Transverse colon (tissue), 4 donors: ENCODE results near the gene CD3E. TPM values are rescaled to one million over a fixed set of nuclear protein-coding genes. Genes with fewer than 3 reads are reported as not detected.

Experiments
- DNase-seq: peaks from one replicate; pipeline ENCODE4 v3.0.0-alpha.2; 2019
- H3K27ac ChIP-seq, 4 donors: fragments of 200-600 bp; sonication (generic); 2 replicates each; pipeline ENCODE4 v1.5.1; 2016 to 2018; ENCODE audit warnings: inconsistent platforms in 4 of 4
- H3K27me3 ChIP-seq: fragments of 200-600 bp; sonication (generic); 2 replicates; pipeline ENCODE4 v1.5.1; 2017; ENCODE audit warnings: inconsistent platforms
- H3K36me3 ChIP-seq, 4 donors: fragments of 200-600 bp; sonication (generic); 2 replicates each; pipeline ENCODE4 v1.5.1; 2017 to 2019; ENCODE audit warnings: inconsistent platforms in 4 of 4
- H3K4me1 ChIP-seq, 4 donors: fragments of 200-600 bp; sonication (generic); 2 replicates each; pipeline ENCODE4 v1.5.1; 2017 to 2020; ENCODE audit warnings: inconsistent platforms in 4 of 4
- H3K4me3 ChIP-seq, 4 donors: fragments of 200-600 bp; sonication (generic); 1 replicate in 1 of 4; 2 replicates in 3 of 4; pipeline versions ENCODE4 v1.5.1 to v1.6.1; 2017 to 2019; ENCODE audit warnings: inconsistent platforms in 4 of 4
- H3K9me3 ChIP-seq, 2 donors: fragments of 200-600 bp; sonication (generic); 2 replicates each; pipeline ENCODE4 v1.5.1; 2017 to 2019; ENCODE audit warnings: inconsistent platforms in 2 of 2
- EP300 ChIP-seq: sonication (generic); formaldehyde crosslinking; IDR thresholded peaks from one replicate; pipeline ENCODE4 v1.6.1; 2017; ENCODE audit warnings: antibody characterized with exemption, low read depth
- POLR2A ChIP-seq: fragments of 450-650 bp; IDR thresholded peaks from one replicate; pipeline ENCODE4 v1.6.1; 2016; ENCODE audit warnings: antibody characterized with exemption, mild to moderate bottlenecking, moderate library complexity
- POLR2AphosphoS5 ChIP-seq, 3 donors: sonication (generic); formaldehyde crosslinking; IDR thresholded peaks; one replicate each; pipeline ENCODE4 v1.6.1; 2016; ENCODE audit warnings: antibody characterized with exemption in 3 of 3
- WGBS, 2 donors: methylation state at CpG; one replicate each; pipeline ENCODE4 v1.1.5; 2018; ENCODE audit warnings: low coverage in 1 of 2; 5-methylcytosine and 5-hydroxymethylcytosine counted together
- in situ Hi-C, 4 donors: fragments of 200-750 bp; cut with MboI; loops; one replicate each; pipeline versions ENCODE4 v1.15.0 to v1.15.1; 2017; ENCODE audit warnings: low sequenced_read_pairs in 3 of 4, low pct_ligation_motif_present in 1 of 4, low pct_unique_long_range_greater_than_20kb in 1 of 4
- intact Hi-C: fragments of 100-400 bp; cut with DNase I; formaldehyde crosslinking; loops from one replicate; pipeline ENCODE4 v1.15.1; 2023; ENCODE audit warnings: low total_unique reads
- small RNA-seq, 4 donors: library from RNA; depleted of rRNA; stranded (forward); fragments of <200 nt; gene quantifications; one replicate each; pipeline ENCODE3, GENCODE V24; 2016
- total RNA-seq, 4 donors: library from RNA; depleted of rRNA; stranded (reverse); fragments of >200 nt; gene quantifications; one replicate each; pipeline ENCODE4 v1.1.0, GENCODE V29; 2016
- TF ChIP-seq, protein P1 (sequence below), 5 experiments: fragments of 200-600 bp in 3 of 5; fragments of 450-650 bp in 2 of 5; sonication (generic) in 3 of 5; IDR thresholded peaks; 1 replicate in 2 of 5; 2 replicates in 3 of 5; pipeline ENCODE4 v1.5.1; 2016 to 2017; ENCODE audit warnings: antibody characterized with exemption in 5 of 5, inconsistent platforms in 3 of 5, mild to moderate bottlenecking in 2 of 5, moderate library complexity in 1 of 5

The CD3E gene
- total RNA-seq, 4 donors from 2014 or later, result 0.80 to 7.1 (median 5.3) TPM

DNA sequence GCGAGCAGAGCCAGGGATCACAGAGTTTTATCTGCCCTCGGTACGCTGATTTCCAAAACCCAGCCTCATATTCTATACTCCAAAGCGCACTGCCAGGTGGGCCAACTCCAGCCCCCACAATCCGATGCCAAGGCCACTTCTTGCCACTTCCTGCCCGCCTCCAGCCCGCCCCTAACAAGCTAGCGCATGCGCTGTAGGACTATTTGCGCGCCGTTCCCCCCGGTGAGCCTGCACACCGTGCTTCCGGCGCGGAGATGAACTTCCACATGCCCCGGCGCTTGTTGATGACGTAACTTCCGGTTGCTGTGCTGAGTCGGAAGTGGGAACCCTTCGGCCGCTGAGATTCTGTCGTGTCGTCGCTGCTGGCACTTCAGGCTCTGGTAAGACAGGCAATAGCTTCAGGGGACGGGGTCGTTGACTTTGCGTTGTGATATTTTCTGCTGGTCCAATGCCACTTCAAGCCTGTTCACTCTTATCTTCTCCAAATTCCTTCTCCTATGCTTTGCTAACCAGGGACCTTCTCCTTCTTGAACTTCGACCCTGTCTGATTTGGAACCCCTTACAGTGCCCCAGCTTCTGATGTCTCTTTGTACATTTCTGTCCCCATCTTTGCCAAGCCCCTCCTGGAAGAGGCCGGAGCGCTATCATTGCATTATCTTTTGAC is 54.9 kb downstream of the CD3E start, which contains the start of gene UBE4A:
TSS of gene UBE4A (plus strand) at position 306 of the 664 bp plus-strand sequence. CDS start 5,481 bp downstream, outside the sequence.
- Histone ChIP-seq H3K36me3 (no peaks in the 10 kb centered on the region), H3K27me3 (no peaks in the 10 kb centered on the region), H3K4me1 (peaks cover 6 to 17% (median 12%) of the 10 kb centered on the region in 4 donors), H3K9me3 (no peaks in the 10 kb centered on the region), H3K4me3 (peak within 1 kb of the TSS; percentile 59 to 93 (median 70)), H3K27ac (peak within 1 kb of the TSS; percentile 52 to 85 (median 75))
- 6 to 14% methylated on average over 10 to 33 of the region's 33 CpGs for WGBS, 2 donors
- TF ChIP-seq EP300 (no peak), POLR2A (peak; percentile 73), POLR2AphosphoS5 (IDR thresholded peaks at IDR 0.05) (peak; percentile 69 to 86 (median 83))
- peak; percentile 97 for DNase-seq
- in situ Hi-C loops, result loop anchor here in 3 of 4 donors (5.0 to 25.0 kb wide), 4 partner anchors 65 to 215 kb away; partner anchors contain the start of gene SCN2B (in 2 of the 3)
- intact Hi-C loops, result no loop called here

DNA sequence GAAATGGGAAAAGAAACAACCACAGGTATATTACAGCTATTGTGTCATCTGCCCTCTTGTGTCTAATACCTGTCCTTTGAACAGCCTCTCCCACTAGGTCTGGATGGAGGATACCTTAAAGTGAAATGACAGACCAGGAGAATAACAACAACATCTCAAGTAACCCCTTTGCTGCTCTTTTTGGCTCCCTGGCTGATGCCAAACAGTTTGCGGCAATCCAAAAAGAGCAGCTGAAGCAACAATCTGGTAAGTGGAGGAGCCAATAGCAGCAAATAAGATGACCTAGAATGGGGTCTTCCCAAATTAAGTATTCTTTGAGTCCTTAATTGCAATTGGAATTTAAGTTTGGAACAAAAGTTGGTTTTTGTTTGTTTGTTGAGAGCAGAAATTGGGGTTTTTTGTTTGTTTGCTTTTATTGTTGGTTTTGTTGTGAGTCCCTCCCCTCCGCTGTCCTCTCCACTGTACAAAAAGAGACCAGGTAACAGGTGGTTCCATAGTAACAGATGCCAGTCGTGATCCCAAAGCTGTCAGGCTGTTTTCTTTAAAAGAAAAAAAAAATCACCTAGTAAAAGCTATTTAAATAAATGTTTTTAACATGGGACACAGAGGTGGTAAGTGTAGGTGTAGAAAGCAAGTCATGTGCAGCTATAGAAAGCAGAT is 60.6 kb downstream of the CD3E start:
- in situ Hi-C loops (loop anchor here in 2 of 4 donors (25.0 kb wide), 1 partner anchor 178 kb away; the partner anchor contains the start of gene SCN2B (in 2 of the 2)), intact Hi-C loops (no loop called here)
- no peak for DNase-seq
- no peak overlapping the region for H3K27ac ChIP-seq
- WGBS, 2 donors, result 90 to 100% methylated on average over 2 to 3 of the region's 3 CpGs
- peaks cover 4 to 15% (median 10%) of the 10 kb centered on the region in 4 donors for H3K4me1 ChIP-seq
- no peaks in the 10 kb centered on the region for H3K27me3 ChIP-seq
- H3K4me3 ChIP-seq, result no peak overlapping the region
- H3K9me3 ChIP-seq, result no peaks in the 10 kb centered on the region
- H3K36me3 ChIP-seq, result peaks cover 0 to 48% (median 17%) of the 10 kb centered on the region in 4 donors
- TF ChIP-seq POLR2AphosphoS5 (IDR thresholded peaks at IDR 0.05) (no peak), EP300 (no peak), POLR2A (no peak)
- TF ChIP-seq, protein P1, sequence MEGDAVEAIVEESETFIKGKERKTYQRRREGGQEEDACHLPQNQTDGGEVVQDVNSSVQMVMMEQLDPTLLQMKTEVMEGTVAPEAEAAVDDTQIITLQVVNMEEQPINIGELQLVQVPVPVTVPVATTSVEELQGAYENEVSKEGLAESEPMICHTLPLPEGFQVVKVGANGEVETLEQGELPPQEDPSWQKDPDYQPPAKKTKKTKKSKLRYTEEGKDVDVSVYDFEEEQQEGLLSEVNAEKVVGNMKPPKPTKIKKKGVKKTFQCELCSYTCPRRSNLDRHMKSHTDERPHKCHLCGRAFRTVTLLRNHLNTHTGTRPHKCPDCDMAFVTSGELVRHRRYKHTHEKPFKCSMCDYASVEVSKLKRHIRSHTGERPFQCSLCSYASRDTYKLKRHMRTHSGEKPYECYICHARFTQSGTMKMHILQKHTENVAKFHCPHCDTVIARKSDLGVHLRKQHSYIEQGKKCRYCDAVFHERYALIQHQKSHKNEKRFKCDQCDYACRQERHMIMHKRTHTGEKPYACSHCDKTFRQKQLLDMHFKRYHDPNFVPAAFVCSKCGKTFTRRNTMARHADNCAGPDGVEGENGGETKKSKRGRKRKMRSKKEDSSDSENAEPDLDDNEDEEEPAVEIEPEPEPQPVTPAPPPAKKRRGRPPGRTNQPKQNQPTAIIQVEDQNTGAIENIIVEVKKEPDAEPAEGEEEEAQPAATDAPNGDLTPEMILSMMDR (IDR thresholded peaks at IDR 0.05), result no peak

Small RNAs within 50 kb of the gene (small RNA-seq; reads per million reads assigned to genes)
- gene AP001582.1, result 0 reads per million in 4 donors

Other genes with a start within 250 kb of the CD3E start
- 100 to 1,000 TPM; 224 to 423 (median 248) TPM for gene TMPRSS4, start 227.7 kb upstream of the CD3E start, total RNA-seq
- not detected for gene SMIM35, start 217.8 kb upstream of the CD3E start, total RNA-seq
- 1 to 10 TPM in 1 of 4 donors, under 1 TPM in 2, not detected in 1; 0.41 to 1.1 (median 0.75) TPM for gene SCN4B, start 151.9 kb upstream of the CD3E start, total RNA-seq
- gene SCN2B, start 128.1 kb upstream of the CD3E start, total RNA-seq, result under 1 TPM in 2 of 4 donors, not detected in 2; 0.14 to 0.37 TPM
- gene JAML, start 79.7 kb upstream of the CD3E start, total RNA-seq, result 10 to 100 TPM in 2 of 4 donors, 1 to 10 TPM in 2; 3.2 to 15.1 (median 8.0) TPM
- 10 to 100 TPM in 2 of 4 donors, 1 to 10 TPM in 2; 2.4 to 15.2 (median 8.2) TPM for gene MPZL3, start 52.4 kb upstream of the CD3E start, total RNA-seq
- gene MPZL2, start 40.4 kb upstream of the CD3E start, total RNA-seq, result 10 to 100 TPM; 59.5 to 86.5 (median 75.0) TPM
- gene CD3D, start 38.0 kb downstream of the CD3E start, total RNA-seq, result 10 to 100 TPM in 2 of 4 donors, 1 to 10 TPM in 1, not detected in 1; 3.5 to 19.2 (median 15.3) TPM
- 1 to 10 TPM in 3 of 4 donors, not detected in 1; 2.2 to 5.4 (median 2.2) TPM for gene CD3G, start 39.6 kb downstream of the CD3E start, total RNA-seq
- 10 to 100 TPM; 42.3 to 54.3 (median 49.2) TPM for gene UBE4A, start 54.9 kb downstream of the CD3E start, total RNA-seq
- gene ATP5MG, start 96.9 kb downstream of the CD3E start, total RNA-seq, result 10 to 100 TPM in 3 of 4 donors, 1 to 10 TPM in 1; 3.8 to 74.2 (median 46.9) TPM
- 100 to 1,000 TPM in 1 of 4 donors, 10 to 100 TPM in 3; 51.1 to 120 (median 75.5) TPM for gene KMT2A, start 131.8 kb downstream of the CD3E start, total RNA-seq
- gene TTC36, start 222.7 kb downstream of the CD3E start, total RNA-seq, result 10 to 100 TPM in 1 of 4 donors, 1 to 10 TPM in 1, not detected in 2; 2.2 to 17.9 TPM
- 10 to 100 TPM in 2 of 4 donors, 1 to 10 TPM in 2; 1.5 to 37.0 (median 14.5) TPM for gene TMEM25, start 226.5 kb downstream of the CD3E start, total RNA-seq